Activated T-helper 1 cell treated with anti-CD3 and anti-CD28 coated beads, Interleukin-12 subunit alpha, Interleukin-12 subunit beta, Interleukin-2, Interleukin-4 antibody, amounts not matched to agents 30 ng/mL and 10 ng/mL and 1 ng/mL, durations not matched to agents 14 hours and 24 hours and 36 hours (primary cell): ENCODE measurements around the gene ELN. TPM values are rescaled to one million over a fixed set of nuclear protein-coding genes. Genes with fewer than 3 reads are reported as not detected.

Experiments used
- DNase-seq: peaks from one replicate; pipeline ENCODE4 v3.0.0; 2021; ENCODE audit warnings: low spot score
- H3K27ac Mint-ChIP-seq: one replicate; pipeline ENCODE4 v1.8.0; 2021; ENCODE audit warnings: mild to moderate bottlenecking, mixed read lengths
- H3K27me3 Mint-ChIP-seq: one replicate; pipeline ENCODE4 v1.8.0; 2022; ENCODE audit warnings: mild to moderate bottlenecking, moderate library complexity, mixed read lengths; ENCODE audit not compliant: insufficient read depth
- H3K36me3 Mint-ChIP-seq: one replicate; pipeline ENCODE4 v1.8.0; 2021; ENCODE audit warnings: low read depth, mixed read lengths
- H3K4me1 Mint-ChIP-seq: one replicate; pipeline ENCODE4 v1.8.0; 2021; ENCODE audit warnings: low read depth, mixed read lengths
- H3K4me3 Mint-ChIP-seq: one replicate; pipeline ENCODE4 v1.8.0; 2021; ENCODE audit warnings: mild to moderate bottlenecking, moderate library complexity, mixed read lengths
- H3K9me3 Mint-ChIP-seq: one replicate; pipeline ENCODE4 v1.8.0; 2021; ENCODE audit warnings: mixed read lengths
- intact Hi-C: fragments of 100-400 bp; cut with micrococcal nuclease; formaldehyde crosslinking; loops from one replicate; pipeline ENCODE4 v1.15.1; 2024
- total RNA-seq: library from RNA; stranded (reverse); gene quantifications from 2 replicates; pipeline ENCODE4 v1.2.3, GENCODE V29; 2022

ELN gene
- total RNA-seq, 1 donor from 2014 or later: not detected

DNA sequence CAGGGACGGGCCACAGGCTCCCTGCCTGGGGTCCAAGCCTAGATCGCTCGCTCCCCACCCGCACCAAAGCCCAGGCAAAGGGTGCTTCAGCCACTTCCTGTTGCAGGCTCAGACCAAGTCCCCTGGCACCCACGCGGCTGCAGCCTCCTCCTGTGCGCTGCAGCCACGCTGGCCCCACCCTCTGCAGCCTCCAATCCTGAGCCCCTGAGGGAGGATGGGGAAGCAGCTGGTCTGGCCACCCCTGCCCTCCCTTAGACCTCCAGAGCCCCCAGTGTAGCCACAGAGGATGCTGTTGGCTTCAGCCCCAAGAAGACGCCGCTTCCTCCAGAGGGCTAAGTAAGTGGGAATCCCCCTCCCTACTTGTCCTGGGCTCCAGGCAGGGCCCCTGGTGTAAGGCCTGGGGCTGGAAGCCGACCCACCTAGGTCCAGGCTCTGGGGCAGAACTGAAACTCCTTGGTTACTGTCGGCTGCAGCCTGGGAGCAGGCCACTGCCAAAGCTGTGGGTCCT is 65.0 kb downstream of the ELN start:
- Mint-ChIP-seq H3K4me3 (no peak overlapping the region), H3K27me3 (no peaks in the 10 kb centered on the region), H3K27ac (no peak overlapping the region), H3K4me1 (peaks cover 18% of the 10 kb centered on the region), H3K36me3 (peaks cover 10% of the 10 kb centered on the region), H3K9me3 (peaks cover 3% of the 10 kb centered on the region)
- DNase-seq: no peak
- intact Hi-C loops: no loop called here

DNA sequence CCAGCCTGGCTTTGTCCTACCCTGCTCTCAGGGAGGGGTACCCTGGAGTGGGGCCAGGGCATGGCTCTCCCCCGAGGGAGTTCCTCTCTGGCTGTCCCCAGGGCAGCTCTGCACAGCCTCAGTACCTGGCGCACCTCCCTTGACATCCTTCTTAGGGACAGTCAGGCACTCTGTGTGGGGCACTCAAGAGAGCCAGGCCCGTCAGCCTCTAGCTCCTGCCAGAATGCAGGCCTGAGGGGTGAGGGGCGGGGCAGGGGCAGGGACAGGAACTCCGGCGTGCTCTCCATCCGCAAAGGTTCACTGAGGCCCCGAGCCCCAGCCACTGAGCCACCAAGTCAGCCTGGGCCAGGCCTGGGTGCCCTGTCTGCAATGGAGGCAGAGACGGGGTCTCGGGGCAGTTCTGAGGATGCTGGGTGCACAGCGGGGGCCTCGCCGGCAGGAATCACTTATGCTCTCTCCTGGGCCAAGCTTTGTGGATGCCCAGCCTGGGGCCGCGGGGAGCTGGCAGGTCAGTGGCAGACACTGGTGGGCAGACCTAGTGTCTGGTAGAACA is 65.8 kb downstream of the ELN start:
- Mint-ChIP-seq H3K4me1 (peaks cover 18% of the 10 kb centered on the region), H3K36me3 (peaks cover 8% of the 10 kb centered on the region), H3K27me3 (no peaks in the 10 kb centered on the region), H3K9me3 (peaks cover 3% of the 10 kb centered on the region), H3K4me3 (peak overlapping the region; percentile 82), H3K27ac (peak overlapping the region; percentile 95)
- DNase-seq: no peak
- intact Hi-C loops: loop anchor here (1.0 to 2.0 kb wide), 4 partner anchors 10 to 161 kb away; partner anchors contain the start of genes EIF4H, LIMK1 and RFC2

DNA sequence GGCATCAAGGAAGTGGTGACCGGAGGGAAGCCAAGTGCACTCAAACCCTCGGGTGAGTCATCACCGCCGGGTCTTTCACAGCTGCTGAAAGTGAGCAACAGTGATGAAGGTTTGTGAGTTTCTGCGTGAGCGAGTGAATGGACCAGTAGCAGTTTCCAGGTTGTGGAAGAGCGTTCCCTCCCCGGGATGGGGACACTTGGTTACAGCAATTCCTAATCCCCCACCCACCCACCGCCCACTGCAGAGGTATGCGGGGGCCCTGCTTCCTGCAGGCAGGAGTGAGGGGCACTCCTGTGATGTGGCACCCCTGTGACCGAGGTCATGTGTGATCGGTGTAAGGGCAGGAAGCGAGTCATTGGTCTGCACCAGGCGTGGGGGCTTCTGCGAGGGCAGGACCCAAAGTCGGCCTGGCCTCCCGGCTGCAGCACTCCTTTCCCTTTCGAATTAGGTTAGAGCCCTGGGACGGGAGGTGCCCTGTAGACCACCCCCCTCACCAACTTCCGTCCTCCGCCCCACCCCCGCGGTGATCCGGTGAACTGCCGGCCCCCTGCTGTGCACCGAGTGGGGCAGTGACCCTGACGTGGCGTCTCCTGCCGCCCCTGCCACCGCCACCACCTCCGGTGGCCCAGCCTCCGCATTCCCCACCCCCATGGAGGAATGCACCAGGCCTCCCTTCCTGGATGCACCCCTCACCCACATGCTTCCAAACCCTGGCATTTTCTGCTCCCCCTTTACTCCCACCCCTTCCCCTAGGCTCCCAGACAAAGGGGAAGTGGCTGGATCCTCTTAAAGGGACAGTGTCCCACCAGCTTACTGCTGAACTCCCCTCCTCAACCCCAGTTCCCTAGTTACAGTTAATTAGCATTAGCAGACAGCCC is 66.5 kb downstream of the ELN start:
- Mint-ChIP-seq H3K4me1 (peaks cover 18% of the 10 kb centered on the region), H3K9me3 (peaks cover 3% of the 10 kb centered on the region), H3K4me3 (peak overlapping the region; percentile 82), H3K27me3 (no peaks in the 10 kb centered on the region), H3K36me3 (peaks cover 6% of the 10 kb centered on the region), H3K27ac (peak overlapping the region; percentile 95)
- intact Hi-C loops: loop anchor here (1.0 to 2.0 kb wide), 4 partner anchors 11 to 160 kb away; partner anchors contain the start of genes EIF4H, LIMK1 and RFC2
- DNase-seq: peak; percentile 64

DNA sequence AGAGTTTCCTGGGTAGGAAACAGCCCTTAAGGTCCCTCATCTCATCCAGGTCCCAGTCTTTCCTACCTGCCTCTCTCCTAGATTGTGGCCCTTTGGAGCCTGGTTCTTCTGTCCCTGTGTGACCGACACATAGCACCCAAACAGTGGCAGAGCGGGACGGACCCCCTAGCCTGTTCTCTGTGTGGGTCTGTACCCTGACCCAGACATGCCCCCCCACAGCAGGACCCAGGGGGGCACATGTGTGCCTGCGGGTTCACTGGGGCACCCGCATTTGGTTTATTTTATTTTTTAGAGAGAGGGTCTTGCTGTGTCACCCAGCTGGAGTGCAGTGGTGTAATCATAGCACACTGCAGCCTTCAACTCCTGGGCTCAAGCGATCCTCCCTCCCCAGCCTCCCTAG is 67.2 kb downstream of the ELN start:
- H3K9me3 Mint-ChIP-seq: peaks cover 3% of the 10 kb centered on the region
- H3K27ac Mint-ChIP-seq: peak overlapping the region; percentile 95
- peaks cover 6% of the 10 kb centered on the region for H3K36me3 Mint-ChIP-seq
- intact Hi-C loops: loop anchor here (2.0 kb wide), 2 partner anchors 26 to 160 kb away; partner anchors contain the start of gene RFC2
- no peak for DNase-seq
- peak overlapping the region; percentile 82 for H3K4me3 Mint-ChIP-seq
- H3K4me1 Mint-ChIP-seq: peaks cover 18% of the 10 kb centered on the region
- H3K27me3 Mint-ChIP-seq: no peaks in the 10 kb centered on the region

DNA sequence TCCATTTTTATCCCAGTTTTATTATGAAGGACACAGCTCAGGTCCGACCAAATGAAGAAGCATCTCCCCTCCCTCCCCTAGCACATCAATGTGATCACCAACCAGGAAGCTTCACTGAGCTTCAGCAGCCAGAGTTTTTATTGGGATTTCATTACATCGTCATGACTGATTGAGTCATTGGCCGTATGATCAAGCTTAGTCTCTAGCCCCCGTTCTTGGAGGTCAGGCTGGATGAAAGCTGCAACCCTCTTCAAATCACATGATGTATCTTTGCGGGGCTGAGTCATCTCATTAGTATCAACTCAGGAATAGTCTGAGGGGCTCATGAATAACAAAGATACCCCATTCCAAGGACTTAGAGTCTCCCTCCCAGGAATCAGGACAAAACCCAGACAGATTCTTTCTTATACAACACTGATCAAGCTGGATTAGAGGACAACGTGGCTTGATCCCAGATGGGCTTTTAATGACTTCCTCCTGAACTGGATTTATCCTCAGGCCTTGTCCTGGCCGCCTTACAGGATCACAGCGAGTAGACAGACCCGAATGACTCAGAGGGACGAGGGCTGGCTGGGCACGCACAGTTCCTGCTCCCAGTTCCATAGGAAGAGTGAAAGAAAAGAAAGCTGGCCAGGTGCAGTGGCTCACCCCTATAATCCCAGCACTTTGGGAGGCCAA is 70.1 kb downstream of the ELN start:
- H3K27ac Mint-ChIP-seq: no peak overlapping the region
- H3K4me1 Mint-ChIP-seq: peaks cover 18% of the 10 kb centered on the region
- H3K4me3 Mint-ChIP-seq: no peak overlapping the region
- H3K27me3 Mint-ChIP-seq: no peaks in the 10 kb centered on the region
- peaks cover 3% of the 10 kb centered on the region for H3K9me3 Mint-ChIP-seq
- intact Hi-C loops: no loop called here
- peaks cover 6% of the 10 kb centered on the region for H3K36me3 Mint-ChIP-seq
- DNase-seq: no peak

DNA sequence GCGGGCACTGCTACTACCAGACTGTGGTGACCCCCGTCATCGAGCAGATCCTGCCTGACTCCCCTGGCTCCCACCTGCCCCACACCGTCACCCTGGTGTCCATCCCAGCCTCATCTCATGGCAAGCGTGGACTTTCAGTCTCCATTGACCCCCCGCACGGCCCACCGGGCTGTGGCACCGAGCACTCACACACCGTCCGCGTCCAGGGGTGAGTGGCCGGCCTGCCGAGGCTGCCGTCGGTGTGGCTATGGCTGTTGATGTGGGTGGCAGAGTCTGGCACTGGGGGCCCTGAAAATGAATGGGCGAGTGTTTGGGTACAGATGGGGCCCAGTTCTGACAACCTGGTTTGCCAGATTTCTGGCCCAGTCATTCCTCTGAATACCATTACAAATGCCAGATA is 71.1 kb downstream of the ELN start:
- intact Hi-C loops: no loop called here
- peaks cover 3% of the 10 kb centered on the region for H3K9me3 Mint-ChIP-seq
- H3K27me3 Mint-ChIP-seq: no peaks in the 10 kb centered on the region
- DNase-seq: no peak
- H3K4me1 Mint-ChIP-seq: peaks cover 10% of the 10 kb centered on the region
- H3K27ac Mint-ChIP-seq: no peak overlapping the region
- no peak overlapping the region for H3K4me3 Mint-ChIP-seq
- peaks cover 6% of the 10 kb centered on the region for H3K36me3 Mint-ChIP-seq

DNA sequence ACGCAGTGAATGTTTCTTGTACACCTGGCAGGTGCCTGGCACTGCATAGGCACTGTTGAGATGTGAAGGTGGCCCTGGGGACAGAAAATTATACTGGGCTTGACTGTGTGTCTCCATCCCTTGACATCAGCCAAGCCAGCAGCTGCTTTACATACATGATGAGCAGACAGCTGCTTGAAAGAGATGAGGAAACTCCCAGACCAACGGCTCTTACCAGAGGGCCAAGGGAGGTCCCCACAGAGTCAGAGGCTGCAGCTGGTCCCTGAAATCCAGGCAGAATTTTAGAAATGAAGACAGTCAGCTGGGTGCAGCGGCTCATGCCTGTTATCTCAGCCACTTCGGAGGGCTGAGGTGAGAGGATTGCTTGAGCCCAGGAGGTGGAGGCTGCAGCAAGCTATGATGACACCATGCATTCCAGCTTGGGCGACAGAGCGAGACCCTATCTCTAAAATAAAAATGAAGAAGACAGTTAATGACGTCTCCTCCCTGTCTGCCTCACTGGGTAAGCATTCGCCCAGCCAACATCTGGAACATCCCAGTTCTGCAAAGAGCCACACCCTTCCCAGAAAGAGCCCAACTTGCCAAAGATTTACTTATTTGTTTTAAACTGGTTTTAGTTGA is 73.2 kb downstream of the ELN start:
- H3K27me3 Mint-ChIP-seq: no peaks in the 10 kb centered on the region
- peaks cover 6% of the 10 kb centered on the region for H3K36me3 Mint-ChIP-seq
- DNase-seq: no peak
- intact Hi-C loops: no loop called here
- H3K4me3 Mint-ChIP-seq: no peak overlapping the region
- H3K4me1 Mint-ChIP-seq: no peaks in the 10 kb centered on the region
- peaks cover 3% of the 10 kb centered on the region for H3K9me3 Mint-ChIP-seq
- H3K27ac Mint-ChIP-seq: no peak overlapping the region

DNA sequence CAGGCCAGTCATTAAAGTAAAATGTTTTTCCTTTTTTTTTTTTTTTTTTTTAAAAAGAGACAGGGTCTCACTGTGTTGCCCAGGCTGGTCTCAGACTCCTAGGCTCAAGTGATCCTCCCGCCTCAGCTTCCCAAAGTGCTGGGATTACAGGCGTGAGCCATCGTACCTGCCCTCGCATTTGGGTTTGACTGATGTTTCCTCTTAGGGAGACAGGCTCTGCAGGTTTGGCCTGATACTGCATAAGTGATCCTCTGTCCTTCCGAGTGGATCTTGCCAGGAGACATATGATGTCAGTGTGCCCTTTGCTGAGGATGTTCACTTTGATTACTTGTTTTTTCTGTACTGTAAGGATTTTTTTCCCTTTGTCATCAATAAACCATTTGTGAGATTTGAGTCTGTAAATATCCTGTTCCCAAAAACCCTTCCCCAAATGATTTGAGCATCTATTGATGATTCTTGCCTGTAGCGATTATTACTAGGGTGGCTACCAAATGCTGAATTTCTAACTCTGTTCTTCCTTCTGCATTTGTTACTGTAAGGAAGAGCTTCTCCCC is 75.3 kb downstream of the ELN start:
- intact Hi-C loops: no loop called here
- Mint-ChIP-seq H3K9me3 (no peaks in the 10 kb centered on the region), H3K36me3 (peaks cover under 1% of the 10 kb centered on the region), H3K4me3 (no peak overlapping the region), H3K27ac (no peak overlapping the region), H3K4me1 (no peaks in the 10 kb centered on the region), H3K27me3 (no peaks in the 10 kb centered on the region)
- DNase-seq: no peak

DNA sequence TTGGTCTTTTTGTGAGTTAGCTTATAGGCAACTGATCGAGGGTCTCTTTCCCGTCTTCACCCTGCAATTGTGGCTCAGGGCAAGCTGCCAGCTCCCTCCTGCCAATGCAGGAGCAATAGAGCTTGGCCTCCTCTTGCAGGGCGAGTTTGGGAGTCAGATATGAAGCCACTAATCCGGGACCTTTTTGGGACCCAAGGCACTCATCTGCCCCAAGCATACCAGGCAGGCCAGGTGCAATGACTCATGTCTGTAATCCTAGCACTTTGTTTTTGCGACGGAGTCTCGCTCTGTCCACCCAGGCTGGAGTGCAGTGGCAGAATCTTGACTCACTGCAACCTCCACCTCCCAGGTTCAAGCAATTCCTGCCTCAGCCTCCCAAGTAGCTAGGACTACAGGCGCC is 76.7 kb downstream of the ELN start:
- no peaks in the 10 kb centered on the region for H3K27me3 Mint-ChIP-seq

DNA sequence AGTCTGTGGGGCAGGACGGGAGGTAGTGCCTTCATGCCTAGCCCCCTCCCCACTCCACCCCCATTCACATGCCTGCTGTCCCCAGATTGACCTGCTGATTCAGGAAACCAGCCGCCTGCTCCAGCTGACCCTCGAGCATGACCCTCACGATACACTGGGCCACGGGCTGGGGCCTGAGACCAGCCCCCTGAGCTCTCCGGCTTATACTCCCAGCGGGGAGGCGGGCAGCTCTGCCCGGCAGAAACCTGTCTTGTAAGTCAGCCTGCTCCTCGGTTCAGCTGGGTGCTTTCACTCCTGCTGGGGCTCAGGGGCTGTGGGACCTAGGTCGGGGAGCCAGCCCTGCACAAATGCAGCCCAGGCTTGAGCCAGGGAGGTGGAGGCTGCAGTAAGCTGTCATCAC is 78.0 kb downstream of the ELN start:
- intact Hi-C loops: loop anchor here (5.0 kb wide), 1 partner anchor 39 kb away; no protein-coding TSS in a partner anchor

More for the DNA sequence above, 76.7 kb downstream of the ELN start:
- Mint-ChIP-seq H3K4me1 (no peaks in the 10 kb centered on the region), H3K4me3 (no peak overlapping the region), H3K9me3 (no peaks in the 10 kb centered on the region), H3K27ac (no peak overlapping the region), H3K36me3 (no peaks in the 10 kb centered on the region)
- DNase-seq: no peak
- intact Hi-C loops: loop anchor here (5.0 kb wide), 1 partner anchor 37 kb away; no protein-coding TSS in a partner anchor

DNA sequence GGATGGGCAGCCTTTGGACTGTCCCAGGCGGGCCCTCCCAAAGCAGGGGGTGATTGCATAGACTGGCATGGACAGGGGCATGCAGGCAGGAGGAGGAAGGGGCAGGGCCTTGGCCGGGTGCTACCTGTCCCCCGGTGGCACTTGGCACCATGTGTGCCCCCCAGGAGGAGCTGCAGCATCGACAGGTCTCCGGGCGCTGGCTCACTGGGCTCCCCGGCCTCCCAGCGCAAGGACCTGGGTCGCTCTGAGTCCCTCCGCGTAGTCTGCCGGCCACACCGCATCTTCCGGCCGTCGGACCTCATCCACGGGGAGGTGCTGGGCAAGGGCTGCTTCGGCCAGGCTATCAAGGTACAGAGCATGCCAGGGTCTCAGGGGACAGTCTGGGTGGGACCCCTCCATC is 78.9 kb downstream of the ELN start:
- H3K4me1 Mint-ChIP-seq: no peaks in the 10 kb centered on the region
- H3K27me3 Mint-ChIP-seq: no peaks in the 10 kb centered on the region
- intact Hi-C loops: loop anchor here (5.0 kb wide), 1 partner anchor 40 kb away; no protein-coding TSS in a partner anchor

More for the DNA sequence above, 78.0 kb downstream of the ELN start:
- Mint-ChIP-seq H3K27ac (no peak overlapping the region), H3K27me3 (no peaks in the 10 kb centered on the region), H3K4me3 (no peak overlapping the region), H3K9me3 (no peaks in the 10 kb centered on the region), H3K36me3 (peaks cover 3% of the 10 kb centered on the region), H3K4me1 (no peaks in the 10 kb centered on the region)
- DNase-seq: no peak

DNA sequence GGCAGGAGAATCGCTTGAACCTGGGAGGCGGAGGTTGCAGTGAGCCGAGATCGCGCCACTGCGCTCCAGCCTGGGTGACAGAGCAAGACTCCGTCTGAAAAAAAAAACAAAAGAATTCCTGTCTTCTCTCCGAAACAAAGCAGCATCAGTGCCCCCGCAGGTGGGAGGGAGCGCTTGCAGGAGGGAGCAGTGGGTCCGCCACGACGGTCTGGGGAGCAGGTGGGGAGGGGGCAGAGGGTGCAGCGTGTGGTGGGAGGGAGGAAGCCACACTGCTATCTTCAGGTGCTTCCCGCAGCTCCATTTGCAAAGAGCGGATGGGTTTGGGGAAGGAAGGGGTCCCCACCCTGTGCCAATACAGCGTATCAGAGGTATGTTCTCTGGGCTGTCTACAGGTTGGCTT is 87.4 kb downstream of the ELN start:
- Mint-ChIP-seq H3K4me1 (no peaks in the 10 kb centered on the region), H3K4me3 (no peak overlapping the region), H3K27me3 (no peaks in the 10 kb centered on the region), H3K36me3 (peaks cover 10% of the 10 kb centered on the region), H3K27ac (no peak overlapping the region), H3K9me3 (no peaks in the 10 kb centered on the region)
- DNase-seq: no peak
- intact Hi-C loops: no loop called here

More for the DNA sequence above, 78.9 kb downstream of the ELN start:
- Mint-ChIP-seq H3K27ac (no peak overlapping the region), H3K9me3 (no peaks in the 10 kb centered on the region), H3K4me3 (no peak overlapping the region), H3K36me3 (peaks cover 7% of the 10 kb centered on the region)
- DNase-seq: no peak
